ENCODE results near the gene ASPN.

ASPN gene

DNA sequence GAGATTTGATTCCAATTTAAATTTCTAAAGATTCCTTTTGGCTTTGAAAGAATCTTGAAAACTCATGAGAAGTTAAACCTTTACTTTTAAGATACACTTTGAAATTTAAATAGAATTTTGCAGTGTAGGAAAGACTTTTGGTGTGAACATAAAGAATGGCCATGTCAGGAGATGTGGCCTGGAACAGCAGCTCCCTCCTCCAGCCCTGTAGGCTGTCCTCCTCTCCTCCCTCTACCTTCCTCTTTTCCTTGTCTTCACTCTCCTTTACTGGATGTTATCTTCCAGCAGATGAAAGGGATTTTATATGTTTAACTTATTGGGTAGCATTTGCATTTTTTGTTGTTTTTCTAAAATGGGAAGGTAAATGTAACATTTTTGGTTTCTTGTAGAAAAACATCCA lies 18.9 kb downstream of the ASPN start:
- H3K36me3 ChIP-seq (ENCODE audit: control insufficient read depth, insufficient read depth, low read length): no peaks in the 10 kb centered on the region
- H3K27me3 ChIP-seq (ENCODE audit: control insufficient read depth, insufficient read depth, low read length): no peaks in the 10 kb centered on the region
- H3K4me3 ChIP-seq (ENCODE audit: low read length): no peak overlapping the region
- H3K9me3 ChIP-seq (ENCODE audit: control insufficient read depth, low read length): no peaks in the 10 kb centered on the region
- H3K9ac ChIP-seq (ENCODE audit: low read length): no peak overlapping the region
- H3K4me1 ChIP-seq (ENCODE audit: control insufficient read depth, insufficient read depth, low read length): peaks cover 17% of the 10 kb centered on the region

DNA sequence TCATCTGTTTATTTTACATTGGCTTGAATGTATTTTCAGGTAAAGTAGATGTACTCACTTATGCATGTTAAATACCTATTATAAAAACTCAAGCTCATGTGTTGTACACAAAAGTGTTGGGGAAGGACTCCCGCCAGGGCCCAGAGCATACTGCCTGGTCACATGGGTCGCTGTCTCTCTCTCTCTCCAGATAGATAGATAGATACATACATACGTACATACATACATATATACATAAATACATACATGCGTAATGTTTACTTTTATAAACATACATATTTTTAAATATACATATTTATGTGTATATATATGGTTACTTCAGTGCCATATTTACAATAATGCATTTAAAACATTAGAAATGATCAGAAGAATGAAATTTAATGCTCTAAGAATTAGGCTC lies 24.7 kb downstream of the ASPN start:
- Histone ChIP-seq H3K4me3 (ENCODE audit: low read length) (no peak overlapping the region), H3K36me3 (ENCODE audit: control insufficient read depth, insufficient read depth, low read length) (no peaks in the 10 kb centered on the region), H3K9ac (ENCODE audit: low read length) (no peak overlapping the region), H3K27me3 (ENCODE audit: control insufficient read depth, insufficient read depth, low read length) (no peaks in the 10 kb centered on the region), H3K9me3 (ENCODE audit: control insufficient read depth, low read length) (no peaks in the 10 kb centered on the region), H3K4me1 (ENCODE audit: control insufficient read depth, insufficient read depth, low read length) (no peaks in the 10 kb centered on the region)

DNA sequence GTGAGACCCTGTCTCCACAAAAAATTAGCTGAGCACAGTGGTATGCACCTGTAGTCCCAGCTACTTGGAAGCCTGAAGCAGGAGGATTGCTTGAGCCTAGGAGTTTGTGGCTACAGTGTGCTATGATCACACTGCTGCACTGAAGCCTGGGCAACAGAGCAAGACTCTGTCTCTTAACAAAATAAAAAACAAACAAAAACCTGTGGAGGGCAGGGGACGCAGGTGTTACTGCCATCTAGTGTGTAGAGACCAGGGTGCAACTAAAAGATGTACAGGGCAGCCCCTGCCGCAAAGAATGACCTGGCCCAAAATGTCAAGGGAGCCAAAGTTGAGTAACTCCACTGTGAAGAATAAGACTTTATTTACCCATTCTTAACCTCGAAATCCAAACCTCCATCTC lies 27.1 kb downstream of the ASPN start:
- H3K4me3 ChIP-seq (ENCODE audit: low read length): no peak overlapping the region
- no peaks in the 10 kb centered on the region for H3K4me1 ChIP-seq (ENCODE audit: control insufficient read depth, insufficient read depth, low read length)
- no peaks in the 10 kb centered on the region for H3K36me3 ChIP-seq (ENCODE audit: control insufficient read depth, insufficient read depth, low read length)
- H3K9ac ChIP-seq (ENCODE audit: low read length): no peak overlapping the region
- no peaks in the 10 kb centered on the region for H3K27me3 ChIP-seq (ENCODE audit: control insufficient read depth, insufficient read depth, low read length)
- H3K9me3 ChIP-seq (ENCODE audit: control insufficient read depth, low read length): no peaks in the 10 kb centered on the region

DNA sequence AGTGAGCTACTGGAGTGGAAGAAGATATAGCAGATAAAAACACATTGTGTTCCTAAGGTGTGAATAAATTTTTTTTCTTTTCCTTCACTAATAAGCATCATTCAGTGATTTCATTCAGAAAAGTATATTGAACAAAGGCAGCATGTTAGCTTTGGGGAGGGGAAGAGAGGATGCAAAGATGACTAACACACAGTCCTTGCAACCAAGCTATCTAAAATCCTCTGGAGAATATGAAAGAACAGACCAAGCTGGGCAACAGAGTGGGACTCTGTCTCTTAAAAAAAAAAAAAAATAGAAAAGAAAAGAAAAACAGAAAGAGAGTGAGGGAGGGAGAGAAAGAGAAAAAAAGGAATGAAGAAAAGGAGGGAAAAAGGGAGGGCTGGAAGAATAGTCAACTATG lies 35.8 kb downstream of the ASPN start:
- Histone ChIP-seq H3K4me3 (ENCODE audit: low read length) (no peak overlapping the region), H3K27me3 (ENCODE audit: control insufficient read depth, insufficient read depth, low read length) (no peaks in the 10 kb centered on the region), H3K9ac (ENCODE audit: low read length) (no peak overlapping the region), H3K36me3 (ENCODE audit: control insufficient read depth, insufficient read depth, low read length) (no peaks in the 10 kb centered on the region), H3K4me1 (ENCODE audit: control insufficient read depth, insufficient read depth, low read length) (no peaks in the 10 kb centered on the region), H3K9me3 (ENCODE audit: control insufficient read depth, low read length) (no peaks in the 10 kb centered on the region)

DNA sequence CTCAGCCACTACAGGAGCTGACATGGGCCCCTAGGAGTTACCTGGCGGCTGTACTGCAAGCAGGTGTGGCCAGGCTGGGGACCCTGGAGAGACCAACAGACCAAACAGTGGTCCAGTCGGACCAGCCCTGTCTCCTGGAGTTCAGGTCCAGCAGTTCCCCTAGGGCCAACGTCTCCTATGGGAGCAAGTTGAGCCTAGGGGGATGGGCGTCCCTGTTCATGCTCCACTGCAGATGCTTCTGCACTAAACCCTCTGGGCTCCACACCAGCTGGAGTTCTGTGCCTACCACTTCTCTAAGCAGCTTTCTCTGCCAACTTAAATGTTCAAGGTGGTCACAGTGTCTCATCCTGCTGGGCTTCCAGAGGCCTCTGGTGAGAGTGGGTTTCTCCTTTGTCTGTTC lies 37.5 kb downstream of the ASPN start:
- Histone ChIP-seq H3K36me3 (ENCODE audit: control insufficient read depth, insufficient read depth, low read length) (no peaks in the 10 kb centered on the region), H3K9ac (ENCODE audit: low read length) (no peak overlapping the region), H3K4me1 (ENCODE audit: control insufficient read depth, insufficient read depth, low read length) (no peaks in the 10 kb centered on the region), H3K4me3 (ENCODE audit: low read length) (no peak overlapping the region), H3K9me3 (ENCODE audit: control insufficient read depth, low read length) (no peaks in the 10 kb centered on the region), H3K27me3 (ENCODE audit: control insufficient read depth, insufficient read depth, low read length) (no peaks in the 10 kb centered on the region)

DNA sequence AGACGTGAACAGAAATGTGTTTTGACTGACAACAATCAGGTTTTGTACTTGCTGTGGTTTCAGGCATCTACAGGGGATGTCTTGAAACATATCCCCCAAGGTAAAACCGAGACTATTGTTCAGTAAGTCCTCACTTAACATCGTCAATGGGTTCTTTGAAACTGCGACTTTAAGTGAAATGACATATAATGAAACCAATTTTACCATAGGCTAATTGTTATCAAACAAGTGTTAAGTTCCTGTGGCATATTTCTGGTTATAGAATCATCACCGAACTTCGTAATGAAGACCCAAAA lies 41.6 kb downstream of the ASPN start:
- Histone ChIP-seq H3K4me3 (ENCODE audit: low read length) (no peak overlapping the region), H3K9me3 (ENCODE audit: control insufficient read depth, low read length) (no peaks in the 10 kb centered on the region), H3K4me1 (ENCODE audit: control insufficient read depth, insufficient read depth, low read length) (no peaks in the 10 kb centered on the region), H3K36me3 (ENCODE audit: control insufficient read depth, insufficient read depth, low read length) (no peaks in the 10 kb centered on the region), H3K27me3 (ENCODE audit: control insufficient read depth, insufficient read depth, low read length) (no peaks in the 10 kb centered on the region), H3K9ac (ENCODE audit: low read length) (no peak overlapping the region)

DNA sequence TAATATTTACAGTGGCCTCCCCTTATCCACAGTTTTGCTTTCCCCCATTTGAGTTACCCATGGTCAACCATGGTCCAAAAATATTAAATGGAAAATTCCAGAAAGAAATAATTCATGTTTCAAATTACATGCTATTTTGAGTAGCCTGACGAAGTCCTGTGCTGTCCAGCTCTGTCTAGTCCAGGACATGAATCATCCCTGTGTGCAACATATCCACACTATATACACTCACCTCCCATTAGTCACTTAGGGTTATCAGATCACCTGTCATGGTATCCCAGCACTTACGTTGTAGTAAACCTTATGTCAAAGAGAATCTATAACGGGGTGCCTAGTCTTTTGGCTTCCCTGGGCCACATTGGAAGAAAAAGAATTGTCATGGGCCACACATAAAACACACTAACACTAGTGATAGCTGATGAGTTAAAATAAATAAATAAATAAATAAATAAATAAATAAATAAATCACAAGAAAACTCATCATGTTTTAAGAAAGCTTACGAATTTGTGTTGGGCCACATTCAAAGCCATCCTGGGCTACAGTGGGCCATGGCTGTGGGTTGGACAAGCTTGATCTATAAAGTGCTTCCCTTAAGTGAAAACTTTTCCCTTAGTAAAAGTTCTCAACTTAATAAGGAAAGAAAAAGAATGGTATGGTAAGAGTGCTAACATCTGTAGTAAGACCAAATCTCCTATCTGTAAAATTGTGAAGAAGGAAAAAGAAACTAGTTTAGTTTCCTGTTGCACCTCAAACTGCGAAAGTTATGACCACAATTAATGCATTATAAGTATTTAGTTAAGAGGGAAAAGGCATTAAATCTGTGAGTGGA lies 42.2 kb downstream of the ASPN start:
- H3K4me1 ChIP-seq (ENCODE audit: control insufficient read depth, insufficient read depth, low read length): no peaks in the 10 kb centered on the region
- H3K9me3 ChIP-seq (ENCODE audit: control insufficient read depth, low read length): no peaks in the 10 kb centered on the region
- H3K27me3 ChIP-seq (ENCODE audit: control insufficient read depth, insufficient read depth, low read length): no peaks in the 10 kb centered on the region
- no peak overlapping the region for H3K4me3 ChIP-seq (ENCODE audit: low read length)
- no peaks in the 10 kb centered on the region for H3K36me3 ChIP-seq (ENCODE audit: control insufficient read depth, insufficient read depth, low read length)
- H3K9ac ChIP-seq (ENCODE audit: low read length): no peak overlapping the region

DNA sequence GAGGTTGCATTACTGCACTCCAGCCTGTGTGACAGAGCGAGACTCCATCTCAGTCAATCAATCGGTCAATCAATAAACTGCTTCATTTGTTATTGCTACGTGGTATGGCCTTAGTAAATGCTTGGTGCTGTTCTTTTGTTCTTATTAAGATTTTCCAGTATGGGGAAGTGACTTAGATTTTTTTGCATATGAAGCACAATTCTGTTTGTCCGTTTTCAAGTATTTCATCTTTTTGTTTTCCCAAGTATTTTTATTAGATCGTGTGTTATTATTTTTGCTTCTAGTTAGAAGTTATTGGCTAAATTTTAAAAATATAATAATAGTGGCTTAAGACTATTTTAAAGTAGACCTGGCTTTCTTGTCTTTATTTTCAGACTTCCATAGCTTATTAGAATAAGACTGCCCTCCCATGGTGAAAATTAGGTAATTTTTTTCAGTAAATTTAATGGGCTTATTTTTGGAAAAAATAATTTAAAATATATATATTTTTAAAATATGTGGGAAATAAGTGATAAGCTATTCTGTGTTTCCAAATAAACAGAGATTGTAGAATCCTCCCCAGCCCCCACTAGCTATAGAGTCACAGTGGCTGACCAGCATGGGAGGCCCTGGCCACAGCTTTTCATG lies 43.3 kb downstream of the ASPN start:
- Histone ChIP-seq H3K4me1 (ENCODE audit: control insufficient read depth, insufficient read depth, low read length) (no peaks in the 10 kb centered on the region), H3K36me3 (ENCODE audit: control insufficient read depth, insufficient read depth, low read length) (no peaks in the 10 kb centered on the region), H3K27me3 (ENCODE audit: control insufficient read depth, insufficient read depth, low read length) (no peaks in the 10 kb centered on the region), H3K9ac (ENCODE audit: low read length) (no peak overlapping the region), H3K4me3 (ENCODE audit: low read length) (no peak overlapping the region), H3K9me3 (ENCODE audit: control insufficient read depth, low read length) (no peaks in the 10 kb centered on the region)

DNA sequence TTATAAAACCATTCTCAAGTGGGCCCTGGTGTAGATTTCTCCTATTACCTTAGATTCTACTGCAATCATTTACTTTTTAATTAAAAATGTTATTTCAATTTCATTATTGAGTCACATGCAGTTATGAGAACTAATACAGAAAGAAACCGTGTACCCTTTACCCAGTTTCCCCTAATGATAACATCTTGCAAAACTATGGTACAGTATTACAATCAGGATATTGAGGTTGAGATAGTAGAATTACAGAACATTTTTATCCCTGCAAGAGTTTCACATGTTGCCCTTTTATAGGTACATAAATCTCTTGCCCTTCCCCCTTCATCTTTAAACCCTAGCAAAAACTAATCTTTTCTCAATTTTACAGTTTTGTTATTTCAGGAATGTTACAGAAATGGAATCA lies 47.0 kb downstream of the ASPN start:
- no peaks in the 10 kb centered on the region for H3K27me3 ChIP-seq (ENCODE audit: control insufficient read depth, insufficient read depth, low read length)
- no peaks in the 10 kb centered on the region for H3K36me3 ChIP-seq (ENCODE audit: control insufficient read depth, insufficient read depth, low read length)
- no peaks in the 10 kb centered on the region for H3K9me3 ChIP-seq (ENCODE audit: control insufficient read depth, low read length)

DNA sequence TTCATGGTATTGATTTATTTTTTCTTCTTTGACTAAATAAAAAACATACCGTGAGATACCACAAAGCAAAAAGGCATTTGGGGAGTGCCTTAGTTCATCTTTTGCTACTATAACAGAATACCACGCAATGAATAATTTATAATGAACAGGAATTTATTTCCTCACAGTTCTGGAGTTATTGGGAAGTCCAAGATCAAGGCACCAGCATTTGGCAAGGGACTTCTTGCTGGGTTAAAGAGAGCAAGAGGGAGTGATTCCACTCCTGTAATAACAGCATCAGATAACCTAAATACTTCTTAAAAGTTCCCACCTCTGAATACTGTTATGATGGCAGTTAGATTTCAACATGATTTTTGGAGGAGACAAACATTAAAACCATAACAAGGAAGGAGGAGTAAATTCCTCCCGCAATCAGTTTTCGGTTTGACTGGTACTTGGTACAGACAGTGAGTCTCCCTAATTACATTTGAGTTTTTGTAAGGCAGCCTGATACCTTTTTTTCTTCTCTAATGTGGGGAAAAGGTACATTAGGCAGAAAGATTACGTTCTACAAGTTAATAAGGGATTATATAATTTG lies 49.2 kb downstream of the ASPN start:
- H3K9ac ChIP-seq (ENCODE audit: low read length): no peak overlapping the region
- H3K4me3 ChIP-seq (ENCODE audit: low read length): no peak overlapping the region
- H3K36me3 ChIP-seq (ENCODE audit: control insufficient read depth, insufficient read depth, low read length): no peaks in the 10 kb centered on the region
- H3K4me1 ChIP-seq (ENCODE audit: control insufficient read depth, insufficient read depth, low read length): no peaks in the 10 kb centered on the region
- no peaks in the 10 kb centered on the region for H3K9me3 ChIP-seq (ENCODE audit: control insufficient read depth, low read length)
- H3K27me3 ChIP-seq (ENCODE audit: control insufficient read depth, insufficient read depth, low read length): no peaks in the 10 kb centered on the region

More for the DNA sequence above, 47.0 kb downstream of the ASPN start:
- H3K9ac ChIP-seq (ENCODE audit: low read length): no peak overlapping the region
- H3K4me3 ChIP-seq (ENCODE audit: low read length): no peak overlapping the region
- H3K4me1 ChIP-seq (ENCODE audit: control insufficient read depth, insufficient read depth, low read length): no peaks in the 10 kb centered on the region

DNA sequence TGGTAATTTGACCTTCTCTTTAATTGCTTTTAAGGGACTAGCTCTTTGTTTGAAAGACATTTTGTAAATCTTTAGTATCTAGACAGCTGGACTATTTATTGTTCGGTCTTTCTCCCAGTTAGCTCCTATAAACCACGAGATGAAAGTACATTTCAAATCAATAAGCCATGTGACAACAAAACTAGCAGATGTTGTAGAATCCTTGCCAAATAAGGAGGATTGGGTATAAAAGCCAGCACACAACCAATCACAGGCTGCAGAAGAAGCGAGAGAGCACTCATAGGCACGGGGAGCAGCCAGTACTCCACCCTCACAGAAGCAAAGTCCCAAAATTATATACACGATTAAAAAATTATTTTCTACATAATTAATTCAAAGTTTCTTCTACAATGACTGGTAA lies 50.0 kb downstream of the ASPN start:
- H3K9me3 ChIP-seq (ENCODE audit: control insufficient read depth, low read length): no peaks in the 10 kb centered on the region
- no peaks in the 10 kb centered on the region for H3K4me1 ChIP-seq (ENCODE audit: control insufficient read depth, insufficient read depth, low read length)
- no peak overlapping the region for H3K9ac ChIP-seq (ENCODE audit: low read length)
- no peak overlapping the region for H3K4me3 ChIP-seq (ENCODE audit: low read length)
- H3K27me3 ChIP-seq (ENCODE audit: control insufficient read depth, insufficient read depth, low read length): no peaks in the 10 kb centered on the region
- no peaks in the 10 kb centered on the region for H3K36me3 ChIP-seq (ENCODE audit: control insufficient read depth, insufficient read depth, low read length)

DNA sequence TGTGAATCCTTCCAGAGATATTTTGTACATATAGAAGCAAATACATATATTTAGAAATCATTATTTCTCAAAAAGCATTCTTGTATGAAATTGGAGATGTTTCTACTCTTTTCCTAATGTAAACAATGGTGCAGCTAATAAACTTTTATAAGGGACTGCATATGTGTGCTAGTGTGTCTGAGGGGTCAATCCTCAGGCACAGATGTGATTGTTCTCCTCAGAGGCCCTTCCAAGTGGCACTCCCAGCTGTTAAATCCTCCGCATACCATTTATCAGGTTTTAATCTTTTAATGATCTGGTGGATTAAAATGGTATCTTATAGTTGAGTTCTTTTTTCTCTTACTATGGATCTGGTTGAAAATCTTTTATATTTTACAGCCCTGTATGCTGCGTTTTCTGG lies 52.5 kb downstream of the ASPN start:
- Histone ChIP-seq H3K36me3 (ENCODE audit: control insufficient read depth, insufficient read depth, low read length) (no peaks in the 10 kb centered on the region), H3K4me3 (ENCODE audit: low read length) (no peak overlapping the region), H3K9ac (ENCODE audit: low read length) (no peak overlapping the region), H3K27me3 (ENCODE audit: control insufficient read depth, insufficient read depth, low read length) (no peaks in the 10 kb centered on the region), H3K9me3 (ENCODE audit: control insufficient read depth, low read length) (no peaks in the 10 kb centered on the region), H3K4me1 (ENCODE audit: control insufficient read depth, insufficient read depth, low read length) (no peaks in the 10 kb centered on the region)
